Ecto neural progenitor cell (in vitro differentiated cells): ENCODE measurements around the gene GRB2.
"Not testable (repeated sequence)": the region's sequence is repeated elsewhere in the genome, so short reads cannot be mapped to it uniquely, and the experiment has no call there.

Source experiments
- DNase-seq: peaks from one replicate; pipeline ENCODE4 v3.0.0-alpha.2; 2018; ENCODE audit warnings: low spot score

Gene GRB2

GRCh38 chr17:75350029-75350428, 55.4 kb downstream of the GRB2 start:
- DNase-seq, result no peak

GRCh38 chr17:75349589-75349988, 55.9 kb downstream of the GRB2 start:
- DNase-seq, result no peak

- no peak for DNase-seq
These were observed 57.0 kb downstream of the GRB2 start for GRCh38 chr17:75348386-75349012.

- peak; percentile 64 for DNase-seq
These were observed 58.6 kb downstream of the GRB2 start for GRCh38 chr17:75346906-75347305.

- not testable (repeated sequence) for DNase-seq
These were observed 59.1 kb downstream of the GRB2 start for GRCh38 chr17:75346368-75346767.

GRCh38 chr17:75345514-75346167, 59.8 kb downstream of the GRB2 start:
- DNase-seq, result no peak

GRCh38 chr17:75344666-75345065, 60.8 kb downstream of the GRB2 start:
- DNase-seq, result no peak

- no peak for DNase-seq
These were observed 62.5 kb downstream of the GRB2 start for GRCh38 chr17:75342996-75343395.

- DNase-seq, result no peak
These were observed 63.5 kb downstream of the GRB2 start for GRCh38 chr17:75341784-75342486.

GRCh38 chr17:75340631-75341030, 64.8 kb downstream of the GRB2 start:
- DNase-seq, result no peak

GRCh38 chr17:75339971-75340370, 65.5 kb downstream of the GRB2 start:
- DNase-seq, result no peak

GRCh38 chr17:75338335-75338734, 67.1 kb downstream of the GRB2 start:
- DNase-seq, result no peak

- DNase-seq, result no peak
These were observed 70.2 kb downstream of the GRB2 start for GRCh38 chr17:75335315-75335714.

GRCh38 chr17:75334723-75335122, 70.8 kb downstream of the GRB2 start:
- no peak for DNase-seq

GRCh38 chr17:75331671-75332070, 73.8 kb downstream of the GRB2 start:
- no peak for DNase-seq

- DNase-seq, result no peak
These were observed 77.7 kb downstream of the GRB2 start for GRCh38 chr17:75327757-75328156.

- no peak for DNase-seq
These were observed 79.1 kb downstream of the GRB2 start for GRCh38 chr17:75326226-75326848.

GRCh38 chr17:75325827-75326225, 79.7 kb downstream of the GRB2 start:
- DNase-seq, result no peak

- no peak for DNase-seq
These were observed 80.1 kb downstream of the GRB2 start for GRCh38 chr17:75325348-75325747.

- DNase-seq, result no peak
These were observed 84.0 kb downstream of the GRB2 start for GRCh38 chr17:75321506-75321905.

GRCh38 chr17:75319904-75320691, 85.4 kb downstream of the GRB2 start:
- no peak for DNase-seq

GRCh38 chr17:75318615-75319222, 86.8 kb downstream of the GRB2 start:
- no peak for DNase-seq
